HepG2 (cell line): Measurements from ENCODE around the gene PPHLN1. TPM values are rescaled to one million over a fixed set of nuclear protein-coding genes. Genes with fewer than 3 reads are reported as not detected.

Experiments
- ATAC-seq: fragments of 200-7000 bp; cut with Tn5 transposase; 3 replicates; pipeline ENCODE4 v1.9.1; 2020; ENCODE audit warnings: mild to moderate bottlenecking, moderate library complexity
- BruUV-seq: library from RNA; stranded (reverse); fragments of 400-500 nt; replicated peaks from 2 replicates; lab custom pipeline; 2021; lab: Mats Ljungman, UMichigan
- CTCF ChIA-PET: fragments of 300-600 bp; formaldehyde crosslinking; extraction: SDS; loops from one replicate; lab custom pipeline; 2021; ENCODE audit warnings: low total read pairs, inconsistent platforms, low intra/inter-chr PET ratio; lab: Yijun Ruan, JAX
- POLR2A ChIA-PET: fragments of 350-600 bp; sonication (Branson Sonifier 250); formaldehyde crosslinking; loops from one replicate; lab custom pipeline; 2020; ENCODE audit warnings: antibody characterized with exemption, inconsistent platforms; lab: Yijun Ruan, JAX
- DNase-seq: peaks from one replicate; pipeline ENCODE4 v3.0.0-alpha.2; 2015; ENCODE audit warnings: low spot score
- FAIRE-seq: peaks from 3 replicates; lab custom pipeline; 2011; peaks lifted over from hg19 to GRCh38; lab: Jason Lieb, UNC
- H2AFZ ChIP-seq: one replicate; pipeline ENCODE4 v1.6.1; 2011; ENCODE audit warnings: low read length, inconsistent platforms
- H3K27ac ChIP-seq: fragments of 300-600 bp; 3 replicates; pipeline ENCODE4 v1.8.0; 2011; ENCODE audit warnings: mixed run types, mild to moderate bottlenecking, mixed read lengths, low read length, inconsistent platforms; ENCODE audit not compliant: insufficient read depth; ENCODE audit errors: extremely low read length
- H3K27me3 ChIP-seq, 2 experiments: fragments of 200-600 bp in 1 of 2; 2 replicates in 1 of 2; 3 replicates in 1 of 2; pipeline versions ENCODE4 v1.6.0 to v1.8.0; 2011; ENCODE audit warnings: low read length in 2 of 2, mild to moderate bottlenecking in 2 of 2, moderate library complexity in 2 of 2, inconsistent platforms in 1 of 2; ENCODE audit not compliant: insufficient read depth in 2 of 2, control insufficient read depth in 1 of 2
- H3K36me3 ChIP-seq, 2 experiments: fragments of 200-600 bp in 1 of 2; replicated peaks in 1 of 2; 2 replicates in 1 of 2; 3 replicates in 1 of 2; pipeline versions ENCODE4 v1.5.1 to v1.8.0; 2011; ENCODE audit warnings: low read length in 2 of 2, inconsistent platforms in 1 of 2; ENCODE audit not compliant: insufficient read depth in 2 of 2, control insufficient read depth in 1 of 2
- H3K4me1 ChIP-seq: 2 replicates; pipeline ENCODE4 v1.5.1; 2012; ENCODE audit warnings: low read length, inconsistent platforms; ENCODE audit not compliant: insufficient read depth
- H3K4me2 ChIP-seq: 2 replicates; pipeline ENCODE4 v1.6.0; 2011; ENCODE audit warnings: low read depth, low read length, inconsistent platforms
- H3K4me3 ChIP-seq, 3 experiments: fragments of 200-600 bp in 1 of 3; sonication (generic), shearing (Covaris generic) in 1 of 3; replicated peaks in 1 of 3; 2 replicates each; pipeline ENCODE4 v1.5.1; 2011 to 2016; ENCODE audit warnings: low read length in 3 of 3, inconsistent platforms in 2 of 3, low read depth in 2 of 3, mild to moderate bottlenecking in 2 of 3, control low read depth in 1 of 3, mixed read lengths in 1 of 3; ENCODE audit not compliant: insufficient read depth in 1 of 3
- H3K79me2 ChIP-seq: one replicate; pipeline ENCODE4 v1.6.1; 2011; ENCODE audit warnings: low read length, inconsistent platforms; ENCODE audit not compliant: insufficient read depth
- H3K9ac ChIP-seq: 2 replicates; pipeline ENCODE4 v1.6.0; 2011; ENCODE audit warnings: mild to moderate bottlenecking, low read depth, low read length, inconsistent platforms; ENCODE audit not compliant: insufficient read depth
- H3K9me3 ChIP-seq: 2 replicates; pipeline ENCODE4 v1.5.1; 2012; ENCODE audit warnings: mild to moderate bottlenecking, low read length
- H4K20me1 ChIP-seq: 2 replicates; pipeline ENCODE4 v1.6.0; 2011; ENCODE audit warnings: inconsistent platforms, mild to moderate bottlenecking, low read length, moderate library complexity; ENCODE audit not compliant: insufficient read depth
- CC2D1A ChIP-seq: sonication (generic); formaldehyde crosslinking; IDR thresholded peaks from 2 replicates; pipeline ENCODE4 v1.8.1; 2023; ENCODE audit warnings: mild to moderate bottlenecking, missing genetic modification reagents
- CEBPG ChIP-seq: IDR thresholded peaks from 2 replicates; pipeline ENCODE4 v1.6.1; 2016
- GLMP ChIP-seq: sonication (generic); formaldehyde crosslinking; IDR thresholded peaks from 2 replicates; pipeline ENCODE4 v1.9.0; 2021; ENCODE audit warnings: missing genetic modification reagents, mild to moderate bottlenecking, borderline replicate concordance
- KDM2A ChIP-seq: sonication (generic); formaldehyde crosslinking; IDR thresholded peaks from 2 replicates; pipeline ENCODE4 v1.4.0; 2020; ENCODE audit warnings: low read depth, missing genetic modification reagents, borderline replicate concordance
- MEIS2 ChIP-seq: sonication (generic); formaldehyde crosslinking; IDR thresholded peaks from 2 replicates; pipeline ENCODE4 v1.9.0; 2021; ENCODE audit warnings: mild to moderate bottlenecking, missing genetic modification reagents
- MTA3 ChIP-seq: sonication (generic); formaldehyde crosslinking; IDR thresholded peaks from 2 replicates; pipeline ENCODE4 v1.4.0; 2020; ENCODE audit warnings: missing genetic modification reagents
- MYNN ChIP-seq: sonication (generic); formaldehyde crosslinking; IDR thresholded peaks from 2 replicates; pipeline ENCODE4 v1.4.0; 2020; ENCODE audit warnings: mild to moderate bottlenecking, low read depth, missing genetic modification reagents
- SALL2 ChIP-seq: sonication (generic); formaldehyde crosslinking; IDR thresholded peaks from 2 replicates; pipeline ENCODE4 v1.8.1; 2023; ENCODE audit warnings: mild to moderate bottlenecking, missing genetic modification reagents, inconsistent platforms
- THAP8 ChIP-seq: sonication (generic); formaldehyde crosslinking; IDR thresholded peaks from 2 replicates; pipeline ENCODE4 v1.5.1; 2020; ENCODE audit warnings: missing genetic modification reagents, mild to moderate bottlenecking, borderline replicate concordance
- ZKSCAN8 ChIP-seq: IDR thresholded peaks from 2 replicates; pipeline ENCODE4 v1.6.1; 2016; ENCODE audit warnings: borderline replicate concordance, missing genetic modification reagents, missing compliant biosample characterization
- ZMYM3 ChIP-seq: sonication (generic); formaldehyde crosslinking; IDR thresholded peaks from 2 replicates; pipeline ENCODE4 v1.5.1; 2020; ENCODE audit warnings: mild to moderate bottlenecking, missing genetic modification reagents
- ZNF292 ChIP-seq: sonication (generic); formaldehyde crosslinking; IDR thresholded peaks from 2 replicates; pipeline ENCODE4 v1.8.1; 2022; ENCODE audit warnings: mild to moderate bottlenecking, low read depth, missing genetic modification reagents, borderline replicate concordance
- ZNF367 ChIP-seq: sonication (generic); formaldehyde crosslinking; IDR thresholded peaks from 2 replicates; pipeline ENCODE4 v1.4.0; 2020; ENCODE audit warnings: missing genetic modification reagents, borderline replicate concordance
- ZNF382 ChIP-seq: sonication (generic); formaldehyde crosslinking; IDR thresholded peaks from 2 replicates; pipeline ENCODE4 v1.5.0; 2020; ENCODE audit warnings: missing genetic modification reagents, mild to moderate bottlenecking, borderline replicate concordance
- ZNF549 ChIP-seq: sonication (generic); formaldehyde crosslinking; IDR thresholded peaks from 2 replicates; pipeline ENCODE4 v1.5.0; 2020; ENCODE audit warnings: missing genetic modification reagents
- ZNF552 ChIP-seq: sonication (generic); formaldehyde crosslinking; IDR thresholded peaks from 2 replicates; pipeline ENCODE4 v1.9.0; 2022; ENCODE audit warnings: missing genetic modification reagents, mild to moderate bottlenecking, borderline replicate concordance
- ZNF589 ChIP-seq: sonication (generic); formaldehyde crosslinking; conservative IDR thresholded peaks from 2 replicates; pipeline ENCODE4 v1.8.0; 2022; ENCODE audit warnings: mild to moderate bottlenecking, moderate library complexity, missing genetic modification reagents
- ZNF670 ChIP-seq: sonication (generic); formaldehyde crosslinking; IDR thresholded peaks from 2 replicates; pipeline ENCODE4 v1.8.0; 2022; ENCODE audit warnings: mild to moderate bottlenecking, missing genetic modification reagents, borderline replicate concordance
- ZNF773 ChIP-seq: sonication (generic); formaldehyde crosslinking; IDR thresholded peaks from 2 replicates; pipeline ENCODE4 v1.4.0; 2020; ENCODE audit warnings: missing genetic modification reagents, borderline replicate concordance
- ZSCAN25 ChIP-seq: sonication (generic); formaldehyde crosslinking; IDR thresholded peaks from 2 replicates; pipeline ENCODE4 v1.8.0; 2022; ENCODE audit warnings: mild to moderate bottlenecking, missing genetic modification reagents
- WGBS: methylation state at CpG from one replicate; pipeline ENCODE4 v1.1.6; 2017; ENCODE audit warnings: low lambda C conversion rate; 5-methylcytosine and 5-hydroxymethylcytosine counted together
- in situ Hi-C: cut with HindIII; loops from 2 replicates; pipeline ENCODE4 v1.10.0; 2017; ENCODE audit warnings: low pct_unique_long_range_greater_than_20kb; ENCODE audit not compliant: extremely low pct_ligation_motif_present
- intact Hi-C: fragments of 100-400 bp; cut with micrococcal nuclease; formaldehyde crosslinking; loops from one replicate; pipeline ENCODE4 v1.10.0; 2022; ENCODE audit not compliant: unreplicated experiment
- polyA plus RNA-seq, 8 experiments: library from polyadenylated mRNA; depleted of rRNA in 3 of 8; stranded (reverse) in 7 of 8; unstranded in 1 of 8; fragments of >200 nt; fragmentation: Illumina TruSeq in 4 of 8; extraction: Trizol in 4 of 8; gene quantifications; 2 replicates each; pipeline versions ENCODE4 v1.2.1 to v1.2.3, GENCODE V29; 2011 to 2016; ENCODE audit warnings: low read depth in 4 of 8, missing spikeins in 1 of 8, mixed read lengths in 1 of 8; ENCODE audit not compliant: insufficient read depth in 1 of 8
- total RNA-seq, 5 experiments: library from RNA; depleted of rRNA; stranded (reverse); fragments of >200 nt; fragmentation: Illumina TruSeq; extraction: Trizol; gene quantifications; 2 replicates each; pipeline ENCODE4 v1.2.3, GENCODE V29; 2016; ENCODE audit warnings: low read depth in 1 of 5

The PPHLN1 gene
- total and polyA plus RNA-seq, 2 of the 13 experiments (the other 11 are each of a cell fraction or from before 2014, with no cell fraction given) = 43.4 to 66.0 TPM

GRCh38 chr12:42277396-42278127 is 48.4 kb upstream of the PPHLN1 start:
- no TSS peak for BruUV-seq
- no peak overlapping the region for H3K4me3 ChIP-seq
- TF ChIP-seq KDM2A (CRISPR knock-in tag) (no peak), ZNF552 (CRISPR knock-in tag) (no peak), ZNF292 (no peak), ZMYM3 (CRISPR knock-in tag) (no peak), ZNF670 (CRISPR knock-in tag) (no peak), ZNF589 (CRISPR knock-in tag) (no peak), MTA3 (CRISPR knock-in tag) (no peak), CEBPG (no peak), GLMP (CRISPR knock-in tag) (no peak), SALL2 (CRISPR knock-in tag) (no peak), THAP8 (CRISPR knock-in tag) (no peak), CC2D1A (no peak), ZKSCAN8 (CRISPR knock-in tag) (no peak), ZNF773 (no peak), ZNF549 (no peak), MEIS2 (CRISPR knock-in tag) (no peak), MYNN (CRISPR knock-in tag) (no peak), ZSCAN25 (CRISPR knock-in tag) (no peak), ZNF382 (CRISPR knock-in tag) (no peak), ZNF367 (no peak)
- WGBS = 46% methylated on average over 6 of the region's 6 CpGs
- H3K27me3 ChIP-seq = no peaks in the 10 kb centered on the region; a peak in 2 of 5 replicates
- ChIA-PET POLR2A (no interaction called here), CTCF (no interaction called here)
- H3K79me2 ChIP-seq = no peaks in the 10 kb centered on the region
- H3K4me2 ChIP-seq = no peak overlapping the region
- H4K20me1 ChIP-seq = no peaks in the 10 kb centered on the region
- H3K9me3 ChIP-seq = no peaks in the 10 kb centered on the region
- FAIRE-seq (no peak), DNase-seq (no peak), ATAC-seq (no peak)
- H3K27ac ChIP-seq = no peak overlapping the region
- peaks cover 14% of the 10 kb centered on the region for H3K4me1 ChIP-seq
- no peaks in the 10 kb centered on the region for H3K36me3 ChIP-seq
- H3K9ac ChIP-seq = no peak overlapping the region
- no peak overlapping the region for H2AFZ ChIP-seq
- intact Hi-C loops (no loop called here), in situ Hi-C loops (no loop called here)
